Epidermal melanocyte (primary cell): ENCODE results near the gene DMWD.

Experiments used
- DNase-seq: peaks from one replicate; pipeline ENCODE4 v3.0.0; 2011; ENCODE audit warnings: low spot score; ENCODE audit not compliant: insufficient read length

Gene DMWD

DNA sequence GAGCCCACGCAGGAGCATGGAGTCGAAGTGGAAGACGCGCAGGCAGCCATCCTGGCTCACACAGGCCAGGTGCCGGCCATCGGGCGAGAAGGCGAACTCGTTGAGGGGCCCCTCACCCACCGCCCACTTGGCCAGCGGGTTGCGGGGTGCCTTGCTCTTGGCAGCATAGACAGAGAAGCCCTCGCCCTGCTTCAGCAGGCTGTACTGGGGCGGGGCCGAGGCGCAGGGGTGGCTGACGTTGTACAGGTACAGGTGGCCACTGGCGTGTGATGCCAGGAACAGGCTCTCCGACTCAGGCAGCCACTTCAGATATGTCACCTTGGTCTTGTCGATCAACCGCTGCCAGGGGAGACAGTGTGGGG lies 6.1 kb downstream of the DMWD start:
- no peak for DNase-seq

DNA sequence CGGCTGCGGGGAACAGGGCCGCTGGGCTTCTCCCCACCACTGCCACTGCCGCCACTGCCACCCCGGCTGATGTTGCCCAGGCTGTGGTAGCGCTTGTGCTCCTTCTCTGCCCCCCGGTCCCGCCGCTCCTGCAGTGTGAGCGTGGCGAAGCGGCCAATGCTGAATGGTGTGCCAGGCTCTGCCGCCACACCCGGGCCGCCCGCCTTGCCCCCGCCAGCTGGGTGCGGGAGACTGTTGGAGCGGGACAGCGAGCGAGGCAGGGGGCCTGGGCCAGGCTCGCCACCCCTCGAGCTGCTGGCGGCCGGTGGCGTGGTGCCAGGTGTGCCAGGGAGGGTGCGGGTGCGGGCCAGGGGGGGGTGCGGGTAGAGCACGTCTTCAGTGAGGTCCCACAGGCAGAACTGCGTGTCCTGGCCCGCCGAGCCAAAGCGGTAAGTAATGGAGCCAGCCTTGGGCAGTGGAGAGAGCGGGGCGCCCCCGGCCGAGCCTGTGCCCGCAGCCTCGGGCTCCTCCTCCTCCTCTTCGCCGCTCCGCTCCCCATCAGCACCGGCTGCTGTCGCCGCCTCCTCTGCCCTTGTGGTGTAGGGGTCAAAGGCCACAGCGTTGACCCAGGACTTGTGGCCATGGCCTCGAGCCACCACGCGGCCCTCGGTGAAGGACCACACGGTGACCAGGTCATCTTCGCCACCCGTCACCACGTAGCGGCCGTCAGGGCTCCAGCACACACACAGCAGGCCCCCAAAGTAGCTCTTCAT lies 6.7 kb downstream of the DMWD start:
- DNase-seq, result no peak

DNA sequence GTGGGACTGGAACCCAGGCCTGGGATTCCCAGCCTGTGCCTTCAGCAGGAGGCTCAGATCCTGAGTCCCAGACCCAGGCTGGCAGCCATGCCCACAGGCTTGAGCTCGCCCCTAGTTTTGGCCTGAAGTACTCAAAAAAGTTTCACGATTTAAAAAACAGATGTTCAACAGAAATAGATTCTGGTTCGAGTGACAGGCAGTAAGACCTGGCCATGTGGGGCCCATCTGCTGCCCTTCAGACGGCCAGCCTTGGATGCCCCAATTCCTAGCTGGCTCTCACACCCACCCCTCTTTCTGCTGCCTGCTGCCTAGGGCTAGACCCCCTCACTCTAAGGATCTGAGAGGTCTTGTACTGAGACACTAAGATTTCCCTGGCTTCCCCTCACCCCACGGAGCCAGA lies 7.5 kb downstream of the DMWD start:
- DNase-seq, result peak; percentile 75

DNA sequence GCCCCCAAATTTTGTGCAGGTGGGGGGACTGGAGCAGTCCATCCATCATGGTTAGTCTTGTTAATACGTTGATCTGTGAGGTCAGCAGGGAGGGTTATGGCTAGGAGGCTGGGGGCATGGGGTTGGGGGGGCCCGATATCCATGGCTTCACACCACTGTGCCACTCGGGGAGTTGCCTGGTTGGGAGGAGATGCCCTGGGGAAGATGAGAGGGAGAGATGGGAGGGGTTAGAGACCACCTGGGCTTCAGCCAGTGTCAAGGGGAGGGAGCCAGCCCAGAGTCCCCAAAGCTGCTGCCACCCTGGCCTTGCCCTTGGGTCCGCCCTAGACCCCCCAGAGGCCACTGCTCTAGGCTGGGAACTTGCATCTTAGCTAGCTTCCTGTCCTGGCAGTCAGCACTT lies 8.5 kb downstream of the DMWD start:
- no peak for DNase-seq

DNA sequence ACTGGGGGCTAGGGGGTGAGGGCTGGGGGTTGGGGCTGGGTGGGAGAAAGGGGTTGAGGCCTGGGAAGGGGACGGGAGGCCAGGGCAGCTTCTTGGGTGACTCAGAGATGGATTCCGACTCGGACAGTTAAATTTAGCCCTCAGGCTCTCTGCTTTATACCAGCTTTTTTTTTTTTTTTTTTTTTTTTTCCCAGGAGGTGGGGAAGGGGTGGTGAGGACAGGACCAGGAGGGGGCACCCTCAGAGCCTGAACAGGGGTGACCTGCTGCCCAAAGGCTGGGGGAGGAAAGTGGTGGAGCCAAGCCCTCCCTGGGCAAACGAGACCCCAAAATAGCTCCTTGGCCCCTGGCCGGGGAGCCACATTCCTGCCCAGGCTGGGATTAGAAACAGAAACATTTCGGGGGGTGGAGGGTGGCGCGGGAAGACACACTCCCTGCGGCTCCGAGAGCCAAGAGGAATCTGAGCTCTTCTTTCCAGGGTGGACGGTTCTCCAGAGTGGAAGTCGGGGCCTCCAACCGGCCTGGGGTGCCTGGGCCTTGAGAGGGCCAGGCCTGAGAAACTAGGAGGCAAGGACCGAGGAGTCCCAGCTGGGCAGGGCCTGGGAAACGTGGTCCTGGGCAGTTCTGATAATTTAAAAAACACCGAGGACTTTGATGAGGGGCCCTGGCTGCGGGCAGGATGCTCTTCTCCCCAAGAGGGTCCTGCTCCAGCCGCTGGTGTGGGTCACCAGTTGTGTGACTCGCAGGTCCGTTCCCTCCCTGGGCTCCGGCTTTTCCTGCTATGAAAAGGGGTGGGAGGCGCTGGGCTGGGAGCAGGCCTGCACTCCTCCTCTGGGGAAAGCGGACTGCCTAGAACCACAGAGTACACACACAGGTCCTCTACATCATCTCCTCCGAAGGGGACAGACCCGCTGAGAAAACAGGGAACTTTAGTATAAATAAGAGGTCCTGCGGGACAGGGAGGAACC lies 9.5 kb downstream of the DMWD start:
- peak; percentile 87 for DNase-seq

DNA sequence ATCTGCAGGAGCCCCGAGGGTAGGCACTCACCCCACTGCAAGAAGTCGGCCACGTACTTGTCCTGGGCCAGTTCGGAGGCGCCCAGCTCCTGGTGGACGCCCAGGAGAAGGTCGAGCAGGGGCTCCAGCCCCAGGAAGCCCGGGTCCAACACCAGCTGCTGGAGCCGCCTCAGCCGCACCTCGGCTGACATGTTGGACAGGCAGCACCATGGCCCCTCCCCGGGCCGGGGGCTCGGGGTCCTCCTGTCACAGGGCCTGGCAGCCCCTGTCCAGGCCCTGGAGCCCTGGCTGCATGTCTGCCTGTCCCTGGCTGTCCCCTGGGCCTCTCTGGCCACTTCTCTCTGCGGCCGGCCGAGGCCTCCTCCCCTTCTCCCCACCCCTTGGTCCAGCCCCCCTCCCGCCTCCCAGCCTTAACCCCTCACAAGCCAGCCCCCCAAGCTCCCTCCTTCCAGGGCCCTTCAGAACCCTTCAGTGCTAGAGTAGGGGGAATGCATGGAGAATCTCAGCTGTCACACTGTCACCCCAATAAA lies 10.4 kb downstream of the DMWD start, which contains the start of gene DMPK:
TSS of gene DMPK (minus strand) at position 329 of the 530 bp plus-strand sequence. CDS start at position 191, 138 bp downstream.
- no peak for DNase-seq

DNA sequence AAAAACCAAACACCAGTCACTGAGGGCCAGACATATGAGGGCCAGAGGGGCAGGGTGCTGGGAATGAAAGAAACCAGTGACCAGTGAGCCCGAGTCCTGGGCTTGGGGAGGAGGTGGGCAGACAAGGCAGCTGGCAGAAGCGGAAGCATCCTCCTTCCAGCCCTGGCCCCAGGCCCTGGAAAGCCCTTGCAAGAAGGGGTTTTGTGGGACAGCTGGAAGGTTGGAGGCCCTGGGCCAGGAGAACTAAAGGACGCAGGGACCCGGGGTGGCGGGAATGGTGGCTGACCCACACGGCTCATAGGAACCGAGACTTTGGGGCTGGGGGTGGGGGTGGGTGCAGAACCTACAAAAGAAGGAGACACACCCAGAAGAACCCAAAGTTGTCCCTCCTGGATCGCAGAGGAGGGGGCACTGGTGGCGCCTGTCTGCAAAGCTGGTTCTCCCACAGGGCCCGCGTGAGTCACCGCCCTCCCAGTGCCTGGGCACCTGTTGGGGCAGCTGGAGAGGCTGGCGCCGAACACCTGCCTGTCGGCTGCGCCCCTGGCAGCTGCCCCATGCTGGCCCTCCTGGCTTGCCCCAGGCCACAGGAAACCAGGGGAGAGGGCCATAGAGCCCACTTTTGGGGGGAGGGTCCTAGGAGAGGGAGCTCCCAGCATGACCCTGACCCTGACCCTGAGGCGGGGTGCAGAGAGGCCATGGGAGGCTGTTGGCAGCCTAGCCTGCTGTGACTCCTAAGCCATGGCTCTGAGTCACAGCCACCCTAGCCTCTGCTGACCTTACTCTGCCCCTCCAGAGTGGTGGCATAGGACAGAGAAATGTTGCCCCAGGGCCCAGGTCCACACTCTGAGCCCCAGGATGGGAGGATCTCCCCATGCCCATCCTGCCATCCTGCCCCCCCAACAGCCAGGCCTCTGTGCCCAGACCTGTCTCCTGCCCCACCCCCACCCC lies 11.2 kb downstream of the DMWD start:
- DNase-seq, result no peak

DNA sequence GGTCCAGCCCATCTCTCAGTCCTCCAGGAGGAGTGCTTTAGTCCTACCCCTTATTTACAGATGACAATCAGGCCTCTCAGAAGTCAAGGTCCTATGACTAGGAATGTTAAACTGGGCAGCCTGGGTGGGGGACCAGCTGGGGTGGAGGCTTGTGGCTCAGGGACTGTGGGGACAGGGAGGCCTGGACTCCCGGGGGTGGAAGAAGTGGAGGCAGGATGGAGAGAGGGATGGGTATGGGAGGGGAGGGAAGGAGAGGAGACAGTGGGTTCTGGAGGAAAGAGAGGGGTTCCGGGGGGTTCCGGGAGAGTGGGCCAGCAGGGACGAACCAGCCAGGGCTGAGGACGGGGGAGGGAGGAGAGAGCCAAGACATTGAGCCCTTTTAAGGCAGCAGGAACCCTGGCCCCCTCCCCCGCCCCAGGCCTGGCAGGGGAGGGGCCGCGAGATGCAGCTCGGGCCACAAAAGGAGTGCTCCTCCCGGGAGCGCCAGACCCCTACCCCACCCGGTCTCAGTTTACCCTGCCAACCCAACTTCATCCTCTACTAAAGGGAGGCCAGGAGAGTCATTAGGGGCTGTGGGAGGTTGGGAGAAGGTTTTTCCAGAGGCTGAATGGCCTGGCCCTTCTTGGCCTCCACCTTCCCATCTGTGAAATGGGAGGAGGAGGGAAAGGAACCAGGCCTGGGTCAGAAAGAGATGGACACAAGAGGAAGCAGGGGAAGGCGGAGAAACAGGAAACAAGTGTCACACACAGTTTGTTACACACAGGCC lies 12.0 kb downstream of the DMWD start:
- no peak for DNase-seq

DNA sequence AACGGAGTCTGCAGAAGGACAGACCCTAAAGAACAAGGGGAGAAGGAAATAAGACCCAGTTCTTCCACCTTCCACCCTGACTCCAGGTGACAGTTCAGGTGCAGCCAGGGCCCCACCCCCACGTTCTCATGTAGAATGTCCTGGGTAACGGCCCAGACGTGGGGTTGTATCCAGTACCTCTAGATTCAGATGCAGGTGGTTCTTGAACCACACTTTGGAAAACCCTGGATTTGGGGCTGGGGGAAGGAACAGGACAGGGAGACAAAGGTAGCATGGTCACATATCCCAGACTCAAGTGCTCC lies 12.5 kb downstream of the DMWD start:
- DNase-seq, result no peak

DNA sequence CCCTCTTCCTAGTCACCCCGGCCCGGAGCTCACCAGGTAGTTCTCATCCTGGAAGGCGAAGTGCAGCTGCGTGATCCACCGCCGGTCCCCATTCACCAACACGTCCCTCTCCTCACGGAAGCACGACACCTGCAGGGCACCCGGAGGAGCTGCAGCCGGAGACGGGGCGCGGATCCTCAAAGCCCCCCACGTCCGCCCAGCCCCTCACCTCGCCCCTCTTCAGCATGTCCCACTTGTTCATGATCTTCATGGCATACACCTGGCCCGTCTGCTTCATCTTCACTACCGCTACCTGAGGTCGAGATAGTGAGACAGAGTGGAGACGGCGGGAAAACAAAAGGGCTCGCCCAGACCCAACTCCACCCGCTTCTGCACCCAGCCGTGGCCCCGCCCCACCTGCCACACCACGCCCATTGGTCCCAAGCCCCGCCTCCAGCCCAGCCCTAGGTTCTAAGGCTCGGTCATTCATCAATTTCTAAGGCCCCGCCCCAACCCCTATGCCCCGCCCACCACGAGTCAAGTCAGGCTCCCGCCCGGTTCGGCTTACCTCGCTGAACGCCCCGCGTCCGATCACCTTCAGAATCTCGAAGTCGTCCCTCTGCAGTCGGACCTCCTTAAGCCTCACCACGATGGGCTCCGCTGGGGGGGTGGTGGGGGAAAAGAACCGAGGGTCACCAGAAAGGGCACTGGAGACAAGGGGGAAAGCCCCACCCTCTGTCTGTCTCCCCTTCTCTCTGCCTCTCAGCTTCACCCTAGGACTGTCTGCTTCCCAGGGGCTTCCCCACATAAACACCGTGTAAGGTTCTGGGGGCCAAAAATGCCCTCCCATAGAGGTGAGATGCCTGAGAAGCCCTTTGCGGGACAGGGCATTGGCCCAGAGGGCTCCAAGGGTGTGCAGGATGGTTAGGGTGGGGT lies 13.2 kb downstream of the DMWD start:
- no peak for DNase-seq

DNA sequence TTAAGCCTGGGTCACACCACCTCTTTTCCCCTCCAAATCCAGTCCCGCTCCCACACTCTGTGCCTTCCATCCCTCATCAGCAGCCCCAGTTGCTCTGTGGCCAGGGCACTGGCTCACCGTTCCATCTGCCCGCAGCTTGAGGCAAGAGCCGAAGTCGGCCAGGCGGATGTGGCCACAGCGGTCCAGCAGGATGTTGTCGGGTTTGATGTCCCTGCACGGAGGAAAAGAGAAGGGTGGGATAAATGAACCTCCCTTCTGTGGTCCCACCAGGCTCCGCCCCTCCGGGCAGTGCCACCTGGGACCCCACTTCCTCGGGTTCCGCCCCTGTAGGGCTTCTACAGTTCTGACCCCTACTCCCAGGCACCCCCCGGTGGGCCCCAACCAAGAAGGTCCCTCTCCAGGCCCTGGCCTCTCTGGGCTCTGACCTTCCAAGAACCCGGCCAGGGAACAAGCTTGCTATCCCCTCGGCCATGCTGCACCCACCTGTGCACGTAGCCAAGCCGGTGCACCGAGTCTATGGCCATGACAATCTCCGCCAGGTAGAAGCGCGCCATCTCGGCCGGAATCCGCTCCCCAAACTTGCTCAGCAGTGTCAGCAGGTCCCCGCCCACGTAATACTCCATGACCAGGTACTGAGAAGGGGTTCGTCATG lies 14.5 kb downstream of the DMWD start:
- DNase-seq, result no peak

DNA sequence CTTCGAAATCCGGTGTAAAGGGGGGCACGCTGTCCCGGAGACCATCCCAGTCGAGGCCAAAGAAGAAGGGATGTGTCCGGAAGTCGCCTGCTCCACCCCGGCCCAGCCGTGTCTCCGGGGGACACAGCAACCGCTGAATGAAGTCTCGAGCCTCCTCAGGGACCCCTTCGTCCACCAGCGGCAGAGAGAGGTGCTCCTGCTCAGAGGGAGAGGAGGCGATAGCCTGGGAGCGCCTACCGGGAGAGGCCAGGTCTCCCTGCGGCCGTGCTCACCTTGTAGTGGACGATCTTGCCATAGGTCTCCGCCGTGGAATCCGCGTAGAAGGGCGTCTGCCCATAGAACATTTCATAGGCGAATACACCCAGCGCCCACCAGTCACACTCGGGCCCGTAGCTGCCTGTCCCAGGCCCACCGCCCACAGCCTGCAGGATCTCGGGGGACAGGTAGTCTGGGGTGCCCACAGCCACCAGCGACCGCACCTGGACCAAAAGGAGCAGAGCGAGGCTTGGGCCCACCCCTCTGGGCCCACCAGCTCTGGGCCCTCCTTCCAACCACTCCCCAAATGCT lies 15.2 kb downstream of the DMWD start:
- no peak for DNase-seq

DNA sequence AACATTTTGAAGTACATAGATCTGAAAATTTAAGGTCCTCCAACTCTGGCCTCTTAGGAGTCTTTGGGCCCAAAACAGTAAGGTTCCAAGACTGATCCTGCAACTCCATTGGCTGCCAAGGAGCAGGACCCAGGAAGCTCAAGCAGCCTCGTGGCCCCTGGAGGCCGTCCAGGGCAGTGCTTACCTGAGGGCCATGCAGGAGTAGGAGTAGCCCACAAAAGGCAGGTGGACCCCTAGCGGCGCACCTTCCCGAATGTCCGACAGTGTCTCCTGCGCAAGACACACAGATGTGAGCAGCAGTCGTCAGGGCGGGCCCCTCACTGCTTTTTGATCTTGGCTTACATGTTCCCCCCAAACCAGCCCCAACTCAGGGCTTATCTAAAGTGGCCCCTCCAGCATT lies 17.9 kb downstream of the DMWD start:
- no peak for DNase-seq

DNA sequence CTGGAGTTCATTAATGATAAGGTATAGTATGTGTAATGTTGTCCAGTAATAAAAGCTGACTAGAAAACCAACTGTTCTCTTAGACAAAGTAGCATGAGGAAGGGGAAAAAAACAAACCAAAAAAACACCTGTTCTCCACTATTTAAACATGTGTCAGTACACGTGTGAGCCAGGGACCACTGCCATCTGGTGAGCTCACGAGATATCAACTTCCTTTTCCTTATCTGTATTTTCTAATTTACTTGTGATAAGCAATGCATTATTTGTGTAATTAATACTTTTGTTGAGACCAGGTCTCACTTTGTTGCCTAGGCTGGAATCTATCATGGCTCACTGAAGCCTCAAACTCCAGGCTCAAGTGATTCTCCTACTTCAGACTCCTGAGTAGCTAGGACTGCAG lies 19.3 kb downstream of the DMWD start:
- DNase-seq, result no peak

DNA sequence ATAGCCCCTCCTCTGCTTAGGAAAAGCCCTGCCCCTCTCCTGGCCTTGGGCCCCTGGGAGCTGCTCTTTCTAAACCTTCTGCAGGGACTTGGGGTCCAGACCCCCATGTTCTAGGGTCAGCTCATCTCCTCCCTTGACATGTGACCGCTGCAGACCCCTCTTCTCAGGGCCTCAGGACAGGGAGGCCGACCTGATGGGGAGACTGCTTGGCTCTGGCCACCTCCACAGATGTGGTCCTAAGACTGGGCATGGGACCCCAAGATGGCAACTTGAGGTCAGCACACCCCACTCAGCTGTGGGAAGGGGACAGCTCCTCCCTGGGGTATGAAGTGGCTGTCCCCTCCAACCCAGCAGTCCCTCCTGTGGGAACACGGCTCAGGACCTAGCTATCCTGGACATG lies 19.7 kb downstream of the DMWD start:
- no peak for DNase-seq

DNA sequence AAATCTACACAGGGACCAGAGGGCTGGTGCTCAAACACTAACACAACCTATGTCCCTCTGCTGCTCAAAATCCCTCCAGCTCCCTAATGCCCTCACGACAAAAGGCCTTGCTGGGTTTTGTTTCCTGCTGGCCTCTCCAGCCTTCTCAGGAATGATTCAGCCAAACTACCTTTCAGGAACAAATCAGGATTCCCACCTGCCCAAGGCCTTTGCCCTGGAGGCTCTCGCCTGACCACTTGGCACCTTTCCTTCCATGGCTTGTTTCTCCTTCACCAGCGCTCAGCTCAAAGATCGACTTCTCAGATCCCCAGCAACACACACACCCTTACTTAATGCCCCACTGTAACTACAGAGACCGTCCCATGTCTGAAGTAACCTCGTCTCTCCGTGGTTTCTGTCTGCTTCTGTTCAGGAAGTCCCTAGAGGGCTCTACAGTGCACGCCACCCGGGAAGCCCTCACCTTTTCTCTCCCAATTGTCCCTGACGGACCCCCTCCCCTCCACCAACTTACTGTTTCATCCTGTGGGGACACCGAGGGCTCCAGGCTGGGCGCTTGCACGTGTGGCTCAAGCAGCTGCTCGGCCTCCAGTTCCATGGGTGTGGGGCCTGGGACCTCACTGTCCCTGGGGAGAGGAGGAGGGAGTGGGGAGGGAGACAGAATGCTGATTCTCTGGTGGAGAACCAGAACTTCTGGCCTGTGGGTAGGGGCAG lies 20.4 kb downstream of the DMWD start:
- DNase-seq, result no peak

DNA sequence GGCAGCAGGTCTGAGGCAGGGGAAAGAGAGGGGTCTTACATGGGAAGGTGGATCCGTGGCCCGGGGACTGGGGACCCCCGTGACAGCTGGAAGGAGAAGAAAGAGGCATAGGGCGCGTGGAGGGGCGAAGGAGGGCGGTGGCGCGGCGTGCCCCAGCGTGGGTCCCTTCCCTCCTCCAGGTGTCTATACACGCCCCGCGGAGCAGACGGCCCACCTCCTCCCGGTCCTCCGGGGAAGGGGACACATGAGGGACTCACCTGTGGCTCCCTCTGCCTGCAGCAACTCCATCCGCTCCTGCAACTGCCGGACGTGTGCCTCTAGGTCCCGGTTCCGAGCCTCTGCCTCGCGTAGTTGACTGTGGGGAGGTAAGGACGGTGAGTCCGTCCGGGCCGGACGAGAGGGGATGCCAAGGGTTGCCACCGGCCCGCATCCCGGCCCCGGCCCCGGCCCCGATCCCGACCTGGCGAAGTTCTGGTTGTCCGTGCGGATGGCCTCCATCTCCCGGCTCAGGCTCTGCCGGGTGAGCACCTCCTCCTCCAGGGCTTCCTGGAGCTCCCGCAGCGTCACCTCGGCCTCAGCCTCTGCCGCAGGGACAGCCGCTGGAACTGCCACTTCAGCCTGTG lies 21.2 kb downstream of the DMWD start:
- DNase-seq, result no peak
